ENCODE measurements around the gene CFAP61. TPM values are rescaled to one million over a fixed set of nuclear protein-coding genes. Genes with fewer than 3 reads are reported as not detected.

Gene CFAP61
- total RNA-seq, 1 donor from 2014 or later, result not detected

DNA sequence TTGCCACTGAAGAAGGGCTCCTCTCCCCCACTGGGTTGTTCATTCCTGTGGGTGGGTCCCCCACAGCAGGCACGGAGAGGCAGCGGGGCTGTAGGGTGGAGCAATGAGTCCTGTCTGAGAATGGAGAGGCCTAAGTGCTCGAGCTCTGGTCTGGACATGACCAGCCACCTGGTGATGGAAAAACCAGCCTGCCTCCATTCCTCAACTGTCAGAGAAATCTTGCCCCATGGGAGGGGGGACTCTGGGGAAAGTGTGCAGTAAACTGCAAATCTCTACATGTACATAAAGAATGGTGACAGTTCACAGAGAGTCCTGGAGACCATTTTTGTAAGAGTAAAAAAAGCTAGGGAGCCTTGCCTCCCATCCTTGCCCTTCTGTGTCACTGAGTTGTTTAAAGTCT is 349.7 kb downstream of the CFAP61 start:
- H3K27ac Mint-ChIP-seq (ENCODE audit: unreplicated experiment), result no peak overlapping the region
- no peaks in the 10 kb centered on the region for H3K9me3 Mint-ChIP-seq (ENCODE audit: low read depth)
- H3K27me3 Mint-ChIP-seq (ENCODE audit: low read depth), result no peaks in the 10 kb centered on the region
- H3K36me3 Mint-ChIP-seq (ENCODE audit: low read depth), result no peaks in the 10 kb centered on the region
- H3K4me3 Mint-ChIP-seq (ENCODE audit: unreplicated experiment), result no peak overlapping the region
- H3K4me1 Mint-ChIP-seq (ENCODE audit: low read depth), result no peaks in the 10 kb centered on the region
- DNase-seq (ENCODE audit: low spot score), result no peak
- TF ChIP-seq, protein P1, sequence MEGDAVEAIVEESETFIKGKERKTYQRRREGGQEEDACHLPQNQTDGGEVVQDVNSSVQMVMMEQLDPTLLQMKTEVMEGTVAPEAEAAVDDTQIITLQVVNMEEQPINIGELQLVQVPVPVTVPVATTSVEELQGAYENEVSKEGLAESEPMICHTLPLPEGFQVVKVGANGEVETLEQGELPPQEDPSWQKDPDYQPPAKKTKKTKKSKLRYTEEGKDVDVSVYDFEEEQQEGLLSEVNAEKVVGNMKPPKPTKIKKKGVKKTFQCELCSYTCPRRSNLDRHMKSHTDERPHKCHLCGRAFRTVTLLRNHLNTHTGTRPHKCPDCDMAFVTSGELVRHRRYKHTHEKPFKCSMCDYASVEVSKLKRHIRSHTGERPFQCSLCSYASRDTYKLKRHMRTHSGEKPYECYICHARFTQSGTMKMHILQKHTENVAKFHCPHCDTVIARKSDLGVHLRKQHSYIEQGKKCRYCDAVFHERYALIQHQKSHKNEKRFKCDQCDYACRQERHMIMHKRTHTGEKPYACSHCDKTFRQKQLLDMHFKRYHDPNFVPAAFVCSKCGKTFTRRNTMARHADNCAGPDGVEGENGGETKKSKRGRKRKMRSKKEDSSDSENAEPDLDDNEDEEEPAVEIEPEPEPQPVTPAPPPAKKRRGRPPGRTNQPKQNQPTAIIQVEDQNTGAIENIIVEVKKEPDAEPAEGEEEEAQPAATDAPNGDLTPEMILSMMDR (IDR thresholded peaks at IDR 0.05), result no peak

DNA sequence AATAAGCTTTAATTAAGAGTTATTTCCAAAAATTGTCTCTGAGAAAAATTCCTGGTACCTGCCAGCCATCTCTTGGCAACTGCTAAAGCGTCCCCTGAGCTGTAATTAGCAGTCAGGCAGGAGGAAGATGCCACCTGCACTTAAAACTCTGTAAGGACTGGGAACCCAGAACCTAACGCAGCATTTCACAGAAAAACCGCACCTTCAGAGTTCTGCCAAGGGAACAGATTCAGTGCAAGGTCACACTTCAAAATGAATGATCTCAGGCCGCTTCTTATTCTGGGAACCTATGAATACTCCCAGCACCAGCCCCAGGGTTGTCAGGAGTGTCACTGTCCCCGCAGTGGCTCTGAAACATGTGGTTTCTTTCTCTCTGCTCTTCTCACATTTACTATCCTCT is 352.3 kb downstream of the CFAP61 start:
- Mint-ChIP-seq H3K27ac (ENCODE audit: unreplicated experiment) (no peak overlapping the region), H3K4me3 (ENCODE audit: unreplicated experiment) (no peak overlapping the region)

DNA sequence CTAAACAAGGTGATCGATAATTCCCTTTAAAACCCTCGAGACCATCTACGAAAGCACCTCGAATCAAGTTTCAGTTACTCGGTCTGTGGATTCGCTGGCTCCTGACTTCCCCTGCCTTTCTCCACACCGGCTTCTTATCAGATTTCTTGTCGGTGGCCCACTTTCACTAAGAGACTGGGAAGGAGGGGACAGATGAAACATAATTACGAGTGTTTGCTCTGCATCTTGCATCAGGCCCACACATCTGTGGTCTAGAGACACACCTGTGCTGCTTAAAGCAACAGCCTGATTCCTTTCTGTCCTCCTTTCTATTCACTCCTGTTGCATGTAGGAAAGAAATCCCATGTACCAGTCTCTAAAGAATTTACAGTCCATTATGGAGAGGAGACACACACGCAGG is 353.3 kb downstream of the CFAP61 start:
- H3K36me3 Mint-ChIP-seq (ENCODE audit: low read depth), result no peaks in the 10 kb centered on the region
- no peaks in the 10 kb centered on the region for H3K9me3 Mint-ChIP-seq (ENCODE audit: low read depth)
- no peak overlapping the region for H3K27ac Mint-ChIP-seq (ENCODE audit: unreplicated experiment)
- H3K4me3 Mint-ChIP-seq (ENCODE audit: unreplicated experiment), result no peak overlapping the region
- DNase-seq (ENCODE audit: low spot score), result no peak
- no peaks in the 10 kb centered on the region for H3K27me3 Mint-ChIP-seq (ENCODE audit: low read depth)
- TF ChIP-seq, protein P1 (IDR thresholded peaks at IDR 0.05), result no peak
- no peaks in the 10 kb centered on the region for H3K4me1 Mint-ChIP-seq (ENCODE audit: low read depth)

More for the DNA sequence above, 352.3 kb downstream of the CFAP61 start:
- Mint-ChIP-seq H3K36me3 (ENCODE audit: low read depth) (no peaks in the 10 kb centered on the region), H3K9me3 (ENCODE audit: low read depth) (no peaks in the 10 kb centered on the region), H3K4me1 (ENCODE audit: low read depth) (no peaks in the 10 kb centered on the region), H3K27me3 (ENCODE audit: low read depth) (no peaks in the 10 kb centered on the region)
- TF ChIP-seq, protein P1 (IDR thresholded peaks at IDR 0.05), result no peak
- no peak for DNase-seq (ENCODE audit: low spot score)

DNA sequence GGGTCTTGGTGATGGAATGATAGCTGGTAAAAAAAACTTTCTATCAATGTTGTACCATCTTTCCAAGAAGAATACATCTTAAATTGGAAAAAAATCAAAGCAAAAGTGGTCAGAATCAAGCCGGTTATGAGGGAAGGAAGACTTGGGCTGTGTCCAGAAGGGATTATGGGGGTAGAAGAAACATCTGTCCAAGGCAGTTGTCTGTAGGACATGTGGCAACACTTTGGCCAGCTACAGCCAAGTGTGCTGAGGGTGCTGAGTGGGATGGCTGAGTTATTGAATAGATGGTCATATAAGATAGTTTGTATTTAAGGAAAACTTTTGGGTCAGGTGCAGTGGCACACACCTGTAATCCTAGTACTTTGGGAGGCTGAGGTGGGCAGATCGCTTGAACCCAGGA is 354.0 kb downstream of the CFAP61 start:
- no peaks in the 10 kb centered on the region for H3K4me1 Mint-ChIP-seq (ENCODE audit: low read depth)
- H3K36me3 Mint-ChIP-seq (ENCODE audit: low read depth), result no peaks in the 10 kb centered on the region
- no peak for DNase-seq (ENCODE audit: low spot score)
- H3K27ac Mint-ChIP-seq (ENCODE audit: unreplicated experiment), result no peak overlapping the region
- no peak overlapping the region for H3K4me3 Mint-ChIP-seq (ENCODE audit: unreplicated experiment)
- H3K27me3 Mint-ChIP-seq (ENCODE audit: low read depth), result no peaks in the 10 kb centered on the region
- TF ChIP-seq, protein P1 (IDR thresholded peaks at IDR 0.05), result no peak
- H3K9me3 Mint-ChIP-seq (ENCODE audit: low read depth), result no peaks in the 10 kb centered on the region

DNA sequence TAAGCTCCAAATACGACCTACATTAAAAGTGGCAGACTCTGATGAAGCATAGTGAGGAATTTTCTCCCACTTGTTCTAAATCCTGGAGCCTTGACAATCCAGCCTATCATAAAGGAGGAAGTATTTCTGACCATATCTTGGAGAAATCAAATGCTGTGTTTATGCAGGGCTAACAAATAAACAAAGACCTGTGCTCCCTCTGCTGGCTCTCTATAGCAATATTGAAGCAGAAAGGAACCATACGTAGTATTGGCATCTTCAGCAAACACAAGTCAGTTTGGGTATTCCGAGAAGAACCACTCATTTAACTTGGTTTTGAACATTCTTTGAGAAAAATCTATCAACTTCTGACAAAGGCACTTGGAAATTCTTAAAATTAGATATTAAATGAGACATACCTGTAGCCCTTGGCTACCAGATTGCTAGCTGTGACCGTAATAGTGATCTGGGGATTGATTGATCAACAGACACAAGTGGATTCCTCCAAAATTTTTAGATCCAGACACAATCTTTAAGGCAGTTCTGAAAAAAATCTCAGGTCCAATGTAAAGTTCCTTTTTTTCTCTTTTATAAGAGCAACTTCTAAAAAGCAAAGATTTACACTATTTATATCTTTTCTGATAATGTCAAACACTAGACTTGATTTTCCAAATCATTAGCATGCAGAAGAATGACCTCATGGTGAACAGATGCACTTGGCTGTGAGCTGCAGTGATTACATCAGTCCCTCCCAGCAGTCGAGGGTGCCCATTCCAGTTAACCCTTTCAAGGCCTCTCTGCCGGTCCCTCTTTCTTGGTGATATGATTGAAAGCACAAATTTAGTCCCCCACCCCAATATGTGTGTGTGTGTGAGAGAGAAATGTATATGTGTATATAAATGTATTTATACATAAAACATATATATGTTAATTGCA is 355.8 kb downstream of the CFAP61 start:
- Mint-ChIP-seq H3K4me1 (ENCODE audit: low read depth) (no peaks in the 10 kb centered on the region), H3K36me3 (ENCODE audit: low read depth) (no peaks in the 10 kb centered on the region)
- DNase-seq (ENCODE audit: low spot score), result no peak

More for the DNA sequence above, 355.8 kb downstream of the CFAP61 start:
- TF ChIP-seq, protein P1 (IDR thresholded peaks at IDR 0.05), result peak; percentile 42
- Mint-ChIP-seq H3K9me3 (ENCODE audit: low read depth) (no peaks in the 10 kb centered on the region), H3K27ac (ENCODE audit: unreplicated experiment) (no peak overlapping the region), H3K4me3 (ENCODE audit: unreplicated experiment) (no peak overlapping the region), H3K27me3 (ENCODE audit: low read depth) (no peaks in the 10 kb centered on the region)
